GM18505 (cell line): ENCODE results near the gene MPZL1.

Experiments used
- ATAC-seq: cut with Tn5 transposase; IDR thresholded peaks from one replicate; pipeline ENCODE4 v1.9.1; 2021; ENCODE audit not compliant: unreplicated experiment
- POLR2A ChIP-seq: IDR thresholded peaks from 4 replicates; pipeline ENCODE4 v1.6.1; 2011; ENCODE audit warnings: borderline replicate concordance; ENCODE audit not compliant: insufficient read depth, insufficient read length; ENCODE audit errors: extremely low read depth

MPZL1 gene

DNA sequence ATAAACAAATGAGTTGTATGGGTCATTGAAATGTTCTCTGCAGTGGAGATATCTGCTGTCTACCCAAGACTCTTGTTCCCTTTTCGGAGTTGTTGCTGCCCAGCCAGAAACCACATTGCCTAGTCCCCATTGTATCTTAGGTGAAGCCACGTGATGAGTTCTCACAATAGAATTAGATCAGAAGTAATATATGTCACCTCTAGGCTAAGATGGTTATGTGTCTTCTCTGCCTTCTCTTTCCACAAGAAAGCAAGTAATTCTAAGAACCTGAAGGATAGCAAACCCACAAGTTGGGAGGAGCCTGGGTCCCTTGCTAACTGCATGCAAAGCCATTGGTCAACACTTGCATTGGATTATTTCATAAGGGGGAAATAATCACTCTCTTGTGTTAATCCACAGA, 115.5 kb downstream of the MPZL1 start:
- no peak for TF ChIP-seq POLR2A
- ATAC-seq, result no peak

GRCh38 chr1:167839009-167839408, 117.2 kb downstream of the MPZL1 start:
- no peak for TF ChIP-seq POLR2A
- ATAC-seq, result no peak
